K562 (cell line): ENCODE measurements around the gene IPO11. TPM values are rescaled to one million over a fixed set of nuclear protein-coding genes. Genes with fewer than 3 reads are reported as not detected.

Experiments used
- ARID1B ChIP-seq: fragments of 450-650 bp; IDR thresholded peaks from 2 replicates; pipeline ENCODE4 v1.6.1; 2016; ENCODE audit warnings: antibody characterized with exemption, mild to moderate bottlenecking, inconsistent platforms
- ARID4B ChIP-seq: sonication (generic); formaldehyde crosslinking; IDR thresholded peaks from 2 replicates; pipeline ENCODE4 v1.8.0; 2022; ENCODE audit warnings: mild to moderate bottlenecking, missing genetic modification reagents
- ARNT ChIP-seq, 2 experiments: fragments of 450-650 bp; IDR thresholded peaks; 2 replicates each; pipeline ENCODE4 v1.6.1; 2016; ENCODE audit warnings: mild to moderate bottlenecking in 1 of 2
- BACH1 ChIP-seq: fragments of 200-800 bp; sonication (Bioruptor generic); IDR thresholded peaks from 2 replicates; pipeline ENCODE4 v1.6.1; 2016; ENCODE audit warnings: missing genetic modification characterization, missing compliant biosample characterization
- CBX2 ChIP-seq: fragments of 200-600 bp; sonication (generic); IDR thresholded peaks from one replicate; pipeline ENCODE4 v1.6.1; 2012; ENCODE audit warnings: mild to moderate bottlenecking, low read length, inconsistent platforms; ENCODE audit not compliant: insufficient read depth, poor library complexity, severe bottlenecking
- CCNT2 ChIP-seq: IDR thresholded peaks from 2 replicates; pipeline ENCODE4 v1.6.1; 2011; ENCODE audit warnings: borderline replicate concordance, low read depth, mild to moderate bottlenecking, moderate library complexity, mixed read lengths, low read length; ENCODE audit not compliant: insufficient read length; ENCODE audit errors: extremely low read depth
- EP300 ChIP-seq: IDR thresholded peaks from 2 replicates; pipeline ENCODE4 v1.6.1; 2012; ENCODE audit warnings: low read length, improper control_type of control experiment
- HMGXB4 ChIP-seq: sonication (generic); formaldehyde crosslinking; IDR thresholded peaks from 2 replicates; pipeline ENCODE4 v1.8.1; 2023; ENCODE audit warnings: mild to moderate bottlenecking, missing genetic modification reagents
- KLF10 ChIP-seq: fragments of 250-450 bp; sonication (Bioruptor Pico); IDR thresholded peaks from 2 replicates; pipeline ENCODE4 v1.6.1; 2021; ENCODE audit warnings: matching md5 sums
- MCM3 ChIP-seq: fragments of 450-650 bp; IDR thresholded peaks from 2 replicates; pipeline ENCODE4 v1.6.1; 2016
- MEIS2 ChIP-seq: fragments of 450-650 bp; IDR thresholded peaks from 2 replicates; pipeline ENCODE4 v1.6.1; 2014; ENCODE audit warnings: mild to moderate bottlenecking; ENCODE audit not compliant: partially characterized antibody
- MIER1 ChIP-seq: fragments of 450-650 bp; IDR thresholded peaks from 2 replicates; pipeline ENCODE4 v1.6.1; 2016; ENCODE audit warnings: antibody characterized with exemption, mild to moderate bottlenecking, low read depth
- MYC ChIP-seq, 2 experiments: fragments of 250-450 bp in 1 of 2; sonication (Bioruptor Pico) in 1 of 2; IDR thresholded peaks; 2 replicates each; pipeline versions ENCODE4 v1.5.1 to v1.6.1; 2012 to 2021; ENCODE audit warnings: low read depth in 2 of 2, borderline replicate concordance in 1 of 2, improper control_type of control experiment in 1 of 2, low read length in 1 of 2, mild to moderate bottlenecking in 1 of 2, moderate library complexity in 1 of 2
- MYNN ChIP-seq, 2 experiments: sonication (generic); formaldehyde crosslinking in 1 of 2; IDR thresholded peaks; 2 replicates each; pipeline versions ENCODE4 v1.5.0 to v1.6.1; 2016 to 2020; ENCODE audit warnings: antibody characterized with exemption in 1 of 2, missing genetic modification reagents in 1 of 2
- PRMT5 ChIP-seq: sonication (generic); formaldehyde crosslinking; IDR thresholded peaks from 2 replicates; pipeline ENCODE4 v1.5.0; 2020; ENCODE audit warnings: missing genetic modification reagents
- SMARCA5 ChIP-seq: fragments of 450-650 bp; IDR thresholded peaks from 2 replicates; pipeline ENCODE4 v1.6.1; 2016
- ZNF184 ChIP-seq: sonication (generic); formaldehyde crosslinking; IDR thresholded peaks from 2 replicates; pipeline ENCODE4 v1.5.0; 2020; ENCODE audit warnings: missing genetic modification reagents
- ZNF592 ChIP-seq: fragments of 450-650 bp; IDR thresholded peaks from 2 replicates; pipeline ENCODE4 v1.6.1; 2017; ENCODE audit warnings: antibody characterized with exemption, mild to moderate bottlenecking
- polyA plus RNA-seq, 8 experiments: library from polyadenylated mRNA; depleted of rRNA in 4 of 8; stranded (reverse) in 5 of 8; unstranded in 3 of 8; fragments of >200 nt; fragmentation: Nextera tagmentation in 2 of 8; fragmentation: Illumina TruSeq in 1 of 8; extraction: Ambion mirVana in 2 of 8; extraction: Trizol in 1 of 8; gene quantifications; 2 replicates each; pipeline versions ENCODE4 v1.2.1 to v1.2.3, GENCODE V29; 2011 to 2014; ENCODE audit warnings: inconsistent platforms in 1 of 8, missing spikeins in 1 of 8
- total RNA-seq, 7 experiments: library from RNA; depleted of rRNA in 6 of 7; stranded (reverse); fragments of >200 nt in 6 of 7; fragmentation: Illumina TruSeq in 2 of 7; extraction: Trizol in 2 of 7; gene quantifications; 2 replicates each; pipeline versions ENCODE4 v1.2.1 to v1.2.3, GENCODE V29; 2011 to 2021; ENCODE audit warnings: low replicate concordance in 1 of 7

Gene IPO11
- total and polyA plus RNA-seq, 9 of the 15 experiments (the other 6 are each of a cell fraction or from before 2014, with no cell fraction given) = 38.7 to 96.0 (median 70.9) TPM

- TF ChIP-seq ARID4B (CRISPR knock-in tag) (no peak), HMGXB4 (CRISPR knock-in tag) (no peak), ZNF184 (no peak), MEIS2 (no peak), SMARCA5 (no peak), CBX2 (no peak), MYNN (IDR thresholded peaks at IDR 0.05) (no peak), MYNN (CRISPR knock-in tag; IDR thresholded peaks at IDR 0.05) (no peak), ZNF592 (peak; percentile 86), KLF10 (CRISPR knock-in tag) (no peak), MYC (IDR thresholded peaks at IDR 0.05; ENCODE audit: low read depth, low read length) (peak; percentile 34; the same call in 1 of the 2 replicates), MYC (CRISPR knock-in tag; IDR thresholded peaks at IDR 0.05; ENCODE audit: borderline replicate concordance, low read depth) (no peak), MCM3 (no peak), BACH1 (tag) (0 out of 2 replicates have a peak, but pooled peaks have one; percentile 52), ARNT (IDR thresholded peaks at IDR 0.05) (no peak), MIER1 (no peak), CCNT2 (no peak), EP300 (peak; percentile 18; the same call in 1 of the 2 replicates), PRMT5 (CRISPR knock-in tag) (no peak), ARID1B (peak; percentile 74)
These were observed 180.8 kb downstream of the IPO11 start (continued) for GRCh38 chr5:62593331-62593730.
